ENCODE data around the gene PHACTR1.
"Not testable (repeated sequence)": the region's sequence is repeated elsewhere in the genome, so short reads cannot be mapped to it uniquely, and the experiment has no call there.

Gene PHACTR1

DNA sequence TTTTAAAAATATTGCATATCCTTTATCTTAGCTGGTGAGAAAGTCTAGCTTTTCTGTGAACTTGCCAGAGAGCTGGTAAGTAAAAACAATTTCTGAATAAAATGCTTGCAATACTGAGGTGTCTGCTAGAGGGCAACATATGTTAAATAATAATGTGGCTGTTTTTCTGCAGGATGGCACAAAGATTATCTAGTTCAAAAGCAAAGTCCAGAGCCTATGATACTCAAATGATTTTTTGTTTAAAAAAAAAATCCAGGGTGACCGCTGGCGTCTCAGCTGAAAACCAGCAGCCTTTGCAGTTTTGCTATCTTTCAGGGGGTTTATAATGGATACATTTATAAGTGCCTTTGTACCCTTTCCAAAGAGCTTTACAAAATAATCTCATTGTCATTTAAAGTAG, 194.9 kb downstream of the PHACTR1 start:
- peak; percentile 29 for DNase-seq

DNA sequence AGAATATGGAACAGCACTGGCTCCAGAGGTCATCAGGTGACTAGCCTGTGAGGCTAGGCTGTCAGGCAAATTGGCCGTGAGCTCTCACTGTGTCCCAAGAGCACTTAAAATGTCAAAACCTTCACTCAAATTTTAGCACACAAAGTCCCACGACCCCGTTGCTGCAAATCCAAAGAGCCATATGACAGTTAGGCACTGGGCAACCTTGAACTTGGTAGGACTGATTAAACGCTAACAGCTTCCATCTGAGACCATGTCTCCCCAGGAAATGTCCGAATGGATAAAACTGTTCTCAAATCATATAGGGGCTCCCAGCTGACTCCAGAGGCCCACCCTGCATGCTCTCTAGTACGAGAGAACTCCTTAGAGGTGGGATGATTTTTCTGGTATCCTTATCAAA, 196.6 kb downstream of the PHACTR1 start:
- no peak for DNase-seq

DNA sequence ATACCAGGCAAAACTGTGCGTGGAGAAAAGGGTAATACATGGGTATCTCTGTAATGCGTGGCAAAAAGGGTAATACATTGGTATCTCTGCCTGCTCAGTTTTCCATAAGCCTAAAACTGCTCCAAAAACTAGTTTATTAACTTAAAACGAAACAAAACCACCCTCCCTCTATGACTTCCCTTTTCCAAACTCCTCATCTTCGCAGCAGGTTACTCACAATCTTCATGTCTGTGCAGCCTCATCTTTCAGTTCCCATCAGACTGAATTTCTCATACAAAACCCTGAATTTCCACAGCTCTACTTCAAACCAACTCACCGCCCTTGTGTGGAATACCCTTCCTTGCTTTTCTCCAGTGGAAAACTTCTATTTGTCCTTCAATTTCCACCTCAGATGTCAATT, 199.4 kb downstream of the PHACTR1 start:
- DNase-seq = no peak

DNA sequence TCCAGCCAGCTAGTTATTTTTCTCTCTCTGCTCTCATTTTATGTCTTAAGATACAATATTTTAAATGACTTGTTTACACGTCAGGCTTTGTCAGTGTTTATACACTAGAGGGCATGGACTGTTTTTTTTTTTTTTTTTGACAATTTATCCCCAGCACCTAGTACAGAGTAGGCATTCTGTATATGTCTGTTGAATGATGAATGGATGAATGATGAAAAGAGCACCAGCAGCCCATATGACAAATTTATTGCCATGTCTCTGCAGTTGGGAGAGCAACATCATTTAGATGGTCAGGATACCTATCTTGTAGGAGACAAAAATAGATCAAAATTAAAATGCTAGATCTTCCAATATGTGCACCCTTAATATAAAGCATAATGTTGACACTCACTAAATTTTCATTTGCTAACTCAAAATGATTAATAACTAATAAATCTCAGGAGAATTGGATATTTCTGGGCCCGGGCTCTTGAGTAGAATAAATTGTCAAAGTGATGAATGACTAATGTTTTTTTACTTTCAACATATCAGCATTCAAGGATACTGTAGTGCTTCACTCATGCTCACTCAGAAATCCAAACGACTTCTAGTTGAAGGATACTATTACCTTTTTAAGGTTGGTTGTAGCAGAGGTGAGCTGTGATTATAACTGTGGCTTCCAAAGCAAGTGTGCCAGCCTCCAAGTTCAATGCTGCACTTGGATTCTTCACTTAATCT, 200.0 kb downstream of the PHACTR1 start:
- DNase-seq = no peak

DNA sequence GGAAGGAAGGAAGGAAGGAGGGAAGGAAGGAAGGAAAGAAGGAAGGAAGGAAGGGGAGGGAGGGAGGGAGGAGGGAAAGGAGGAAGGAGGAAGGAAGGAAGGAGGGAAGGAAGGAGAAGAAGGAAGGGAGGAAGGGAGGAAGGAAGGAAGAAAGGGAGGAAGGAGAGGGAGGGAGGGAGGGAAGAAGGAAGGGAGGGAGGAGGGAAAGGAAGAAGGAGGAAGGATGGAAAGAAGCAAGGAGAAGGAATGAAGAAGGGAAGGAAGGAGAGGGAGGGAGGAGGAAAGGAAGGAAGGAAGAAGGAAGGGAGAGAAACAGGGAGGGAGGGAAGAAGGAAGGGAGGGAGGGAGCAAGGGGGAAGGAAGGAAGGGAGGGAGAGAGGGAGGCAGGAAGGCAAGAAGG, 204.9 kb downstream of the PHACTR1 start:
- DNase-seq = no peak

DNA sequence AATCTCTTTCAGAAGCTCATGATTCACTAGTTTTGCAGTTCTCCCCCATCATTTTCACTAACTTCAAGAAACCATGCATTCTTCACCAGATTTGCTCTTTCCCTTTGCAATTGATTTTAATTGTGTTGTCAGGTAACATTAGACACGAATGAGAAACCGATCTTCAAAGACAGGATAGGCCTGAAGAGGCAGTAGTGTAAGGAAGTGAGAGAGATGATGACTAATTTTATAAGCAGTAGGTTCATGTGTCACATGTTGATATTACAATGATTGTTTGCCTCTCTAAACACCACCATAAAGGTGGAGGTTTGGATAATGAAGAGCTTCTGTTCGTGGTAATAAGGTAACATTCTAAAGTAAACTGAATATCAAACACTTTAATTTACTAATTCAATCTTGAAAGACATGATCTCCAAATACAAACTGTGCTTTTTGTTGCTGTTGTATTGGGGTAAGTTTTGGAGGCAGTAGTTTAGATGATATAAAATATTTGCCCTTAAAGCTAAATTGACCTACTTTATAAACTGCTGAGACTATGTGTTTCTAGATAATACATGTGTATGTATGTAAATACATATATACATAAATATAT, 207.2 kb downstream of the PHACTR1 start:
- DNase-seq = no peak

DNA sequence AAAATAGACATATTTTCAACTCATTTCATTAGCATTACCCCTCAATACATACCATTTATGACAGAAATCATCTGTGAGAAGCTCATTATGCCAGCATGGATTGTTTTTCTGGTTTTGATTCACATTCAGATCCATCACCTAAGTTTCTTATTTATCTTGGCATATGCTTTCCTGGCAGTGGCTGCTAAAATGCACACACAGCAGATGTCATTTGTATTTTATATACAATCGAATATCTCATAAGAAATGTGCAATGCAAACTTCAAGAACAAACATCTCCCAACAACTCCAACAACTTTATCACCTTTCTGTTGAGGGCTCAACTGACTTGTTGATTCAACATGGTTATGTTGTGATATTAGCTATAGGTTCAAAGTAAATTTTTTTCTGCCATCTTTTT, 208.3 kb downstream of the PHACTR1 start:
- no peak for DNase-seq

DNA sequence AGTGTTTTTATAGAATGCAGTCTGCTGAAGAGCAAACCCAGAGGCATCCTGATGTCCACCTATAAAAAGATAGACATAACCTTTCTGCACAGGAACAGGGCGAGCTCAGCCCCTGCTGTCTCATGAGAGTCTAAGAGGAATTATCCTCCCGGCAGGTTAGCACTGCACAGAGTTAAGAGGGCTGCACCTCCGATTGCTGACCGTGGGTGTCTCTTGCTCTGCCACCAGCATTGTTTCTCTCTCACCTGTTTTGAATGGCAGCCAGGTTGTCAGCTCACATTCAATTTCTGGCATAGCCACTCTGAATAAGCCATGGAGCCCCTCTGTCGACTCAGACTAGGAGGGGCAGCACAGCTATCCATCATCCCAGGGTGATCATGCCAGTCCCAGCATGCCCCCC, 211.2 kb downstream of the PHACTR1 start:
- DNase-seq = no peak

DNA sequence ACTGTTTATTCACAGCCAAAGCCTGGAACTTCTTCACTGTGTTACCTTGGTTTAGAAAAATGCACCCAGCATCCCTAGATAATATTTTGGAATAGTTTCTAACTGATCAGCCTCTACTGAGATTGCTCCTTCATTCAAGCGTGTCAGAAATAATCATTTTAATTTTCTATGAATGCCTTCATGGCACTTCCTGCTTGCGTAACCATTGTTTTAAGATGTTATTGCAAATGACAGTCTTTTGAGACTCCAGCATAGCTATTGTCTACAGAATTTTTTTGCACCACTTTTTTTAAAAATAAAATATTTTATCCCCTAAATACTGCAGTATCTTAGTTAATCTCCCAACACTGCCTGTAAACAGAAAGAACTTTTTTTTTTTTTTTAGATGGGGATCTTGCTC, 213.1 kb downstream of the PHACTR1 start:
- no peak for DNase-seq

DNA sequence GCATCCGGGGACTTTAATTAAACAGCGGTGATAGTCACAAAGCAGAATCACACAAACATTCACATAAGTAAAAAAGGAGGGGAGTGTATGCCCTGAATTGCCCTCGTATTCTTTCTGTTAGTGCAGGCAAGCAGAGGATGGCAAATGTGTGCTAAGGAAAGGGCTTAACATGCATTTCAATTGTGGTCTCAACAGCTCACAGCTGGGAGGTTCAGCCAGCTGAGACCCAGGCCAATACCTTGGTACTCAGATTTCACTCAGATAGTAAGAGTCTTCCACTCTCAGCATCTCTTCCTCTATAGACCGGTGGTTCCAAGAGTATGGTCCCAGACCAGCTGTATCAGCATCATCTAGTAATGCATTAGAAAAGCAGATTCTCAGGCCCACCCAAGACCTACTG, 215.1 kb downstream of the PHACTR1 start:
- no peak for DNase-seq

DNA sequence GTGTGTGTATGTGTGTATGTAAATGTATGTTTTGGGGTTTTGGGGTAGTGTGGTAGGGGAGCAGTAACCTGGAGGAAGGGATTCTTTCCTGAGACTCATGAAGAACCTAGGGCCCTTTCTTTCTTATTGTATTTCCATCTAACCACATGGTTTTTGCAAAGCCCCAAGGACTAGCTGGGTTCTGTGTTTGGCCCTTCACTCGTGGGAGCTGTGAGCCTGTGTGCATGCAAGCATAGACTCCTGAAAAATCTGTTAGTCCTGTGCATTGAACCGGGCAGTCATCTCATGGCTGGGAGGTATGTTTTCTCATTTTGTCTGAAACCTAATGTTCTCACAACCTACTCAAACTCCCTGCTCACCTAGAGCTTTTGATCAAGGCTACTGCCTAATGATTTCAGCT, 219.1 kb downstream of the PHACTR1 start:
- DNase-seq = no peak

DNA sequence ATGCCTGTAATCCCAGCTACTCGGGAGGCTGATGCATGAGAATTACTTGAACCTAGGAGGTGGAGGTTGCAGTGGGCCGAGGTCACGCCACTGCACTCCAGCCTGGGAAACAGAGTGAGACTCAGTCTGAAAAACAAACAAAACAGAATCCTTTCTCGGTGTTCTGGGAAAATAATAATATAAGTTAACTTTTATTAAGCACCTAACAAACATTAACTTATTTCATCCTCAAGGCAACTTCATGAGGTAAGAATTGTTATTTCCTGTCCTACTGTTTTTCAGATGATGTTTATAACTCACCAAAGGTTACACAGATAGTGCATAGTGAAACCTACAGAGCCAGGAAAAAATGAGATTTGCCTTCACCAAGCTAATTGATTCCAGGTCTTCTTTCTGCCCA, 221.4 kb downstream of the PHACTR1 start:
- DNase-seq = no peak

DNA sequence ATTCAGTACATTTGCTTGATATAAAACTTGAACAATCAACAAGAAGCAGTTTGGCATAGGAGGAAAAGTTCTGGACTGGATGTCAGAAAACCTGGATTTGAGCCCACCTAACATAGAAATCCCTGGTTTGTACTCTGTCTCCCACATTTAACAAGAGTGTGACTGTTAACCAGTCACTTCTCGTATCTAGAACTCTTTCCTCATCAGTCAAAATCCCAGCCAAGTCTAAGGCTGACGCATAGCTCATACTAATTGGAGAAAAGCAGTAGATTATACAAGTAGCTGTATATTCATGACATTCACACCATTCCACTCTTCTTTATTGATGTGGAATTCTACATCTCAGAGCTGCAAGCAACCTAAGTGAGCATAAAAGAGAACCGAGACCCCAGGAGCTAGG, 222.7 kb downstream of the PHACTR1 start:
- no peak for DNase-seq

DNA sequence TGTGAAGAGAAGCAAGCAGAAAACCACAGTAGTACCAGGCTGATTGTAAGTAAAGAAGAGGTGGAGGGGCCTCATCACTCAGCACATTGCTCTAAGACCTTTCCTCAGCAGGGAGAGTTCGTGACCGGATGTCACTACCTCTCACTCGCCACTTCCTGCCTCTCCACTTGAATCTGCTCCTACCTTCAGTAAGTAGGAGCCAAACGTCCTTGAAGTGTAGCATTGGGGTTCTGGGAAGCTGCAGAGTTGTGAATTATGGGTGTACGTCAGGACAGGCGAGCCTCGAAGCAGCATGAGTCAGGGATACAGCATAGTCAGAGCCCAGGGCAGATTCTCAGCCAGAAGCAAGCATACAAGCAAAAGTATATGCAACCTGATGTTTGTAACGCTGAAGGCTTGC, 224.9 kb downstream of the PHACTR1 start:
- no peak for DNase-seq

DNA sequence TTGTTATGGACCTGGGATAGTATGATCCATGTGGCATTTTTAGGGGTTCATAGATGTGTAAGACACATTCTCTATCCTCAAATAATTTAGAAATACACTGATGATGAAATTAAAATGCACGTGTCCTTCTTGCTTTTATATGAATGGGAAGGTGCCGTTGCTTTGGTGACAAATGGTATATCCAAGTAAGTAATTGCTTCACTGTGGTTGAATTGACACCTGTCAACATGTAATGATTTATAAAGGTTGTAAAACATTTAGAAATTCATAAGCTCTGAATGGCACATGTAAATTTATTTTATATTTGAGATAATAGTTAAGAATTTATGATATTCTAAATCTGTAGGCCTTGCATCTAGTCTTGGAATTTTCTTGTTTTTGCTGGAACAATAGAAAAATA, 227.0 kb downstream of the PHACTR1 start:
- no peak for DNase-seq

DNA sequence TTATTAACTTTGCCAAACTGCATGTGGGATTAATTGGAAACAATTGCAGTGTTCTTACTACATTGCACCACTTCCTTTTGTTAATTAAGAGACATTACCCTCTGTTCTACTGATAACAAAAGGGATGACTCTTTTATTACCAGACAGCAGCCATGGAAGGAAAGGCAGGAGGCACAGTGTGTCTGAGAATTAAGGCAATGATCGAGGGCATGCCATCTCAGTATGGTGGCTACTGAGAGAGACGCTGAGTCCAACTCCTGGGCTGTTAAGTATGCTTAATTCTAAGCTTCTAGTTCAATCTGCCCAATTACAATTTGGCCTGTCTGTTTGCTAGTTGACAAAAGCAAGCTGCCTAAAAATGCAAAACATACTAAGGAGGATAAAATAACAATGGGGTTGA, 227.4 kb downstream of the PHACTR1 start:
- DNase-seq = no peak

DNA sequence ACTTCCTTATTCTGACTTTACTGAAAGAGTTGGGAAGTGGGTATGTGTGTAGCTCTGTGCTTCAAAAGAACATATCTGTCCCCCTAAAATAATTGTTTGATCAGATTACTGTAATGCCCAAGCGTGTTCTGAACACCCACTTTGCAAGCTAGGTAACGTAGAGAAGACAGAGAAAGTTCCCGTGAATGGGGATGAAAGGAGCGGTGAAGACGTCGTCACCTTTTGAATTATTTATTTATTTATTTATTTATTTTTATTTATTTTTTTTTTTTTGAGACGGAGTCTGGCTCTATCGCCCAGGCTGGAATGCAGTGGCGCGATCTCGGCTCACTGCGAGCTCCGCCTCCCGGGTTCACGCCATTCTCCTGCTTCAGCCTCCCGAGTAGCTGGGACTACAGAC, 228.0 kb downstream of the PHACTR1 start:
- DNase-seq = not testable (repeated sequence)

DNA sequence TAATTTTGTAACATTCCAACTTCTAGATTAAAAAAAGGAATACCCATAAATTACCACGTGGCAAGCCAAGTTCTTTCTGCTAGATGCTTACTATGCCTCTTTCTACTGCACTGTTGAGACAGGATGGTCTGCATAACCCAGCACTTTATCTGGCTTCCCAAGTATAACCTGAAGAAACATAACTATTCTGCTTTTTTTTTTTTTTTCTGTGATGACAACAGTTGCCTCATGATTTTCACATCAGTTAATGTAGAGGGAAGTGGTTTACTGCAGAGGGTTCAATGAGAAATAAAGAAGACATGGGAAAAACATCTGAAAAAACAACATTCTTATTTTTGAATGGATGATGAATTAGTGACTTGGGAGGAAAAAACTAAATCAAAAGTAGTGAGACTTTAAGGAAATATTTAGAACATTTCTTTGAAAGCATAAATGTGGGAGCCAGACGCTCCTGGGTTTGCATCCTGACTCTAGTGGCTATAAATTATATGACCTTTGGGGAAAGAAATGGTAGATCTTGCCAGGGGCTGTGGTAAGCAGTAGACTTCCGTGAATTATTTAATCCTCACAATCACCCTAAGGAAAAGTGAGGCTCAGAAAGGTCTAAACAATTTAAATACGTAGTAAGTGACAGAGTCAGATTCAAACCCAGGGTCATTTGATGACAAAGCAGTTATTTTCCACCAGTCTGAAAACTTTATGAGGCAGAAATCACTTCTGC, 230.7 kb downstream of the PHACTR1 start:
- DNase-seq = no peak

DNA sequence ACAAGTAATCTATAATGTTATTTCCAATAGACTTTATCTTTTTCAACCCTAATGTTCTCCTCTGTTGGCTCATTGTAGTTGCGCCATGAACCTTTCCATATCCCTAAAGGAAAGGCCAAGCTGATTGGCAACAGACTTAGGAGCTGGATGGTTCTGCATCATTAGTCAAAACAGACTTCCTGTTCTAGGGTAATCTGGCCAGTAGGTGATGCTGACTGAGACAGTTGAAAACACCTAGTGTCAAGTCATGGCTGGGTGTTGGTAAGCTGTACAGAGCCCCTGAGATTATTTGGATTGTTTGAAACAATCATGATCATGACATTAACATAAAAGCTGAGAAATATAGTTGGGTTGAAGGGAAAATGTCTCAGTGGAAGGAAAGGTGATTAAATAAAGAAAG, 231.4 kb downstream of the PHACTR1 start:
- DNase-seq = no peak

DNA sequence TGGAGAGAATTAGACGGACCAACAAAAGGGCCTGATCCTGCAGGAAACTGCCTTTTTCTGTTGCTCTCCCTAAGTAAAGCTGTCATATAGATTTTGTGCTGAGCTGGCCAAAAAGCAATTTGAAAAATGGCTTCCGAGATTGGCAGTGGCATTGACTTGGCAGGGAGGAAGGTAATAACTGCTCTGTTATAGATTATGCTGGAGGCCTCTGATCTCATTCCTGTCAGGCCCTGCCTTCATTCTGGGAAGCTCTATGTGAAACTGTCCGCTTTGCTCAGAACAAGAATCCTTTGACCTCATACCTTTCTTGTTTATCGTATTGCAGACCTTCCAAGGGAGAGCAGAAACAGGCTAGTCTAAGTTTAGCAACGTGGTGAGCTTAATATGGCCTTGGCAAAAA, 234.4 kb downstream of the PHACTR1 start:
- DNase-seq = no peak

DNA sequence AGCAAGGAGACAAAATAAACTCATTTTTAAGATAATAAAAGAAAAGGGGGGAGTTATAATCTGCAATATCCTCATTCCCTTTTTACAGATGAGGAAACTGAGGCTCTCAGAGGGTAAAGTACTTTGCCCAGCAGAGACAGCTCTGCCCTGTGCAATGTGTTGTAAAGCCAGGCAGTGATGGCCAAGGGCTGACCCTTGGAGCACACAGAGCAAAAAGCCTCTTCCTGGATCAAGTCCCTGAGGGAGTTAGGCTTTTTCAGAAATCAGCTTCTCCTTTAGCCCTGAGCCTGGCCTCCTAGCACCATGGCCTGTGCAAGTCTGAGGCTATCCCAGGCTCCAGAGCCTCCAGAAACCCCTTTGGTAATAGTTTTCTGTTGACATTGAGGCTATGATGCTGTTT, 234.8 kb downstream of the PHACTR1 start:
- no peak for DNase-seq

DNA sequence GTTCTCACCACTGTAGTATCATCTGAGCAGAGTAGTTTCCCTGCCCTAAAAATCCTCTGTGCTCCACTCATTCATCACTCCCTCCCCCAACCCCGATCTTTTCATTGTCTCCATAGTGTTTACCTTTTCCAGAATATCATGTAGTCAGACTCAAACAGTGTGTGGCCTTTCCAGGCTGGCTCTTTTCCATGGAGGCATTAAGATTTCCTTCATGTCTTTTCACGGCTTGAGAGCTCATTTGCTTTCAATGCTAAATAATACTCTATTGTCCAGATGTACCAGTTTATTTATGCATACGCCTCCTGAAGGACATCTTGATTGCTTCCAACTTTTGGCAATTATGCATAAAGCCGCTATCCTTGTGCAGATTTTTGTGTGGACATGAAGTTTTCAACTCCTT, 235.8 kb downstream of the PHACTR1 start:
- no peak for DNase-seq

DNA sequence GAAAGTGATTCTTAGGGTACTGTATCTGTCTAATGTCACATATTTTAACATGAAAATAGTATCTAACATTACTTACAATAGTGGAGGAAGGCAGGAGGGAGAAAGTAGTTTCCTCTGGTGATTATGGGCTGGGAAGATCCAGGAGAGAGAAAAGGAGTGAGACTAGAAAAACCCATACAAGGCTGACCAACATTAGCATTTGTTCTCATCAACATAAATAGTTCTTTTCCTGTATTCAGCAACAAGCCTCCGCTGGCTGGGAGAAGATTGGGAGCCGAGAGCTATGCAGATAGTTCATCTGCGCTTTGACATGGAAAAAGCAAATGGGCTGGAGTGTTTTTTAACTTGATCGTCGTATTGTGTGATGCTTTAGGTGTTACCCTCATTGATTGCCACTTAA, 239.4 kb downstream of the PHACTR1 start:
- no peak for DNase-seq

DNA sequence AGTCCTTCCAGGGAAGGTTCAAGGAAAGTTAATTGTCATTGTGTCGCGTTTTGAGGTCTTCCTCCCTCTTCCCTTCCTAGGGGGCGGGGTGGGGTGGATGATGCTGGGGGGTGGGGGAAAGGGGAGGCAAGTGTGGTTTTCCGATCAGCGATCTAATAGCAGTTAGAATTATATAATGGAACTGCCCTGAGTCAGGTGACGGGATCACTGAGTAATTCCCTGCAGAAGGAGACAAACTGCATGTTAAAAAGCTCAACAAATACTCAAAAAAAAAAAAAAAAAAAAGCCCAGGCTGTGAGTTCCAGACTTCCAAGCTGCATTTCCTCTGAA, 240.4 kb downstream of the PHACTR1 start:
- DNase-seq = no peak
